Vagina (tissue), 2 donors: Measurements from ENCODE around the gene VPS37D.

ENCODE experiments used
- CTCF ChIP-seq, 3 experiments: fragments of 450-650 bp in 2 of 3; fragments of 200-600 bp in 1 of 3; sonication (generic) in 1 of 3; IDR thresholded peaks; one replicate each; pipeline ENCODE4 v1.5.1; 2017 to 2019; ENCODE audit warnings: antibody characterized with exemption in 3 of 3, mild to moderate bottlenecking in 2 of 3, moderate library complexity in 2 of 3
- POLR2A ChIP-seq, 2 donors: fragments of 450-650 bp; IDR thresholded peaks; one replicate each; pipeline ENCODE4 v1.6.1; 2017; ENCODE audit warnings: antibody characterized with exemption in 2 of 2, mild to moderate bottlenecking in 2 of 2, moderate library complexity in 2 of 2

DNA sequence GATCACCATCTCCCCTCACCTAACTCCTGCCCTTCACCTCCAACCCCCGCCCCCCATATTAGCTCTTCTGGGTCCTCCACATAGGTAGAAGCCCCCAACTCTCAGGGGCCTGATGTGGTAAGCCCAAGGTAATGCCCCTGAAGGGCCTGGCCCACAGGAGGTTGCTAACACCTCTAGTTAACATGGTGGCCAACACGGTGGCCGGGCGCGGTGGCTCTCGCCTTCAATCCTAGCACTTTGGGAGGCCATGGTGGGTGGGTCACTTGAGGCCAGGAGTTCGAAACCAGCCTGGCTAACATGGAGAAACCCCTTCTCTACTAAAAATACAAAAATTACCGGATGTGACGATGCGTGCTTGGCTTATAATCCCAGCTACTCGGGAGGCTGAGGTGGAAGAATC is 42.4 kb upstream of the VPS37D start:
- no peak for TF ChIP-seq CTCF (IDR thresholded peaks at IDR 0.05)
- no peak for TF ChIP-seq POLR2A (IDR thresholded peaks at IDR 0.05)
